GM21528 (cell line): ENCODE results near the gene TNFRSF8.

Experiments used
- ATAC-seq: cut with Tn5 transposase; IDR thresholded peaks from one replicate; pipeline ENCODE4 v1.9.1; 2021; ENCODE audit warnings: mild to moderate bottlenecking, moderate library complexity; ENCODE audit not compliant: unreplicated experiment, low FRiP score

The TNFRSF8 gene

DNA sequence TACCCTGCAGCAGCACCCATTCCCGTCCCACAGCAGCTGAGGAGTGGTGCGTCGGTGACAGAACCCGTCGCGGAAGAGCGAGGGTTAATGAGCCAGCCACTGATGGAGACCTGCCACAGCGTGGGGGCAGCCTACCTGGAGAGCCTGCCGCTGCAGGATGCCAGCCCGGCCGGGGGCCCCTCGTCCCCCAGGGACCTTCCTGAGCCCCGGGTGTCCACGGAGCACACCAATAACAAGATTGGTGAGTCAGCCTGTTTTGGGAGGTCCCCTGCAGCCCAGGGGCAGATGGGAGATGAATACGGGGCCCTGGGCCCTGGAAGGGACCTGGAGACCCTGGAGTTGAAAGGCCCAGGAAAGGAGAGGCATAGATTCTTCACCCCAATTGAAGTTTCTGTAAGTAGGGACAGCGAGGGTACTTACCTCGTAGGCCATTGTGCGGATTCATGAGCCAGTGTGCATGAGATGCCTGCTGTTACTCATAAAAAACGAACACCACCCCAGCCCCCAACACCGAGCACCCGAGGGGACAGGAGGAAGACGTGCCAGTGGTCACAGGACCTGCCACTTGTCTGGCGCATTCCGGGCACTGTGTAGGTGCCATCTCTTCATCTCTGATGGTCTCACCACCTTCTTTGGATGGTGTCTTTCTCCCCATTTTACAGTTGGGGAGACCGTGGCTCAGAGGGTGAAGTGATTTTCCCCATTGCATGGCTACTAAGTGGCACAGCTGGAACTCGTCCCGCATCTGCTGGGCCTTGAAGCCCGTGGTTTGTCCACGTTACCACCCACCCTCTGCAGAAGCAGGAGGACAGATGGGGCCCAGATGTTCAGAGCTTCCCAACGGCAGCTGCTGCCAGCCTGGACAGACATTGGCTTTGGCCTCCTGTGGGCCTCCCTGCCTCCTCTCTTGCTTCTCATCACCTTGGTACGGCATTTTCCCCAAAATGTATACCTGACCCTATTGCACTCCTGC is 75.4 kb downstream of the TNFRSF8 start:
- ATAC-seq = no peak

DNA sequence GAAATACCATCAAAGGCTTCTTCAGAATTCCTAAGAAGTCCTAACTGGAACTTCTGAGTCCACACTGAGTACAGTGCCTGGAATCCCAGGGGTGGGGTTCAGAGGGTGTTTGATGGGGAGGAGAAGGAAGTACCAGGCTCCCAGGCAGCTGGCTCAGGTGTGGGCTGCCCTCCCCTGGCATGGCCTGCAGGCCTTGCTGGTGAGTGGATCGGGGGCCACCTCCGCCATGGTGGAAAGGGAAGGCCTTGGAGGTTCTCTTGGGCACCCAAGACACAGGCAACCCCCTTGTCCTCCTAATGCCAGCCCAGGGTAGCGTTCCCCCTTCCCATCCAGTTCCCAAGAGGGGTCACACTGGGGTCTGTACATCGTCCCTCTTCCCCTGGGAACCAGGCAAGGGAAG is 76.9 kb downstream of the TNFRSF8 start:
- ATAC-seq = no peak

DNA sequence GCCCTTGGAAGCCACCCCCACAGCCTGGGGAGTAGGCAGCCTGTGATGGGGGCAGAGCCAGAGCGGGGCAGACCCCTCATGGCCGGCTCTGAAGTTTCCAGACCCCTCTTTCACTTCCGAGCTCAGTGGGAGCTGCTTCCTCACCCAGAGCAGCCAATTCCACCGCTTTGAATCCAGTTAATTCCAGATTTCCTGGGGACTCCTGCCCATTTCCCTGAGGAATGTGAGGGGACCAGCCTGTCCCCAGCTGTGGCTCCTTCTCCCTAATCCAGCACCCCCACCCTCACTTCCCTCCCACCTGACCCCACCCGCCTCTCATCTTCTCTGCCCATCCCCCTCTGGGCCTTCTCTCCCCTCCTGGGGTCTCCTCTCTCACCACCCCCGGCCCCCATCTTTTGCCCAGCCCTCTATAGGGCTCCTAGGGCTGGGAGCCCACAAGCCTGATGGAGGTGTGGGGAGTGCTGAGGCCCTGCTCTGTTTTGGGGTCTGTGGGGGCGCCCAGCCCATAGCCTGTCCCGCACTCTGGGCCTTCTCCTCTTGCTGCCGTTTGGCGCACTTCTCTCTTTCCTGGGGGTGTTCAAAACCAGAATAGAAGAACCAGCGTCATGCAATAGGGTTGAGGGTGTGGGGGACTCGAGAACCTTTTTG is 77.5 kb downstream of the TNFRSF8 start:
- ATAC-seq = no peak

DNA sequence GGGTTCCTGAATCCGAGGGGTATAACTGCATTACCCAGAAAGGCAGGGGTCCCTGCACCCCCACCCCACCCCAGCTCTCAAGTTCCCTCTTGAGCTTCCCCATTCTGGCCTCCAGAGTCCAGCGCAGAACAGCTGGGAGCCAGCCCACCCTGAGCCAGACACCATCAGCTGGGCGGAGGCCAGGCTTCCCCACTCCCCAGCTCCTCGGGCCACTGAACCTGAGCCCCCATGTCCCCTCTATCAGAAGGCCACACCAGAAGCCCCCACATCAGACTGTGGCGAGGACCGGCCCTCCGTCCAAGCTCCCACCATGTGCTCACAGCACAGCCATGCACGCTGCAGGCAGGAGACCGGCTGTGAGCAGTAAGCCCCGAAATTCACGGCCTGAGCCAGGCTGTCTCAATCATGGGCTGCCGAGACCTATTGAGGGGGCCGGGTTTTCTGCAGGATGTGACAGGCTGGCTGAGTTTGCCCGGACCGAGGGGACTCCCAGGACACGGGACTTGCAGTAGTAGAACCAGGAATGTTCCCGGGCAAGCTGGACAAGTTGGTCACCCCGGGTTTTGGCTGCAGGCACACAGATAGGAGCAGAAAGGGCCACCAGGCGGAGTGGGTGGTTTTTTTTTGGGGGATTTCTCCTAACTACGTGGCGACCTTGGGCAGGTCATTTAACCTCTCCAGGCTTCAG is 78.2 kb downstream of the TNFRSF8 start:
- no peak for ATAC-seq

DNA sequence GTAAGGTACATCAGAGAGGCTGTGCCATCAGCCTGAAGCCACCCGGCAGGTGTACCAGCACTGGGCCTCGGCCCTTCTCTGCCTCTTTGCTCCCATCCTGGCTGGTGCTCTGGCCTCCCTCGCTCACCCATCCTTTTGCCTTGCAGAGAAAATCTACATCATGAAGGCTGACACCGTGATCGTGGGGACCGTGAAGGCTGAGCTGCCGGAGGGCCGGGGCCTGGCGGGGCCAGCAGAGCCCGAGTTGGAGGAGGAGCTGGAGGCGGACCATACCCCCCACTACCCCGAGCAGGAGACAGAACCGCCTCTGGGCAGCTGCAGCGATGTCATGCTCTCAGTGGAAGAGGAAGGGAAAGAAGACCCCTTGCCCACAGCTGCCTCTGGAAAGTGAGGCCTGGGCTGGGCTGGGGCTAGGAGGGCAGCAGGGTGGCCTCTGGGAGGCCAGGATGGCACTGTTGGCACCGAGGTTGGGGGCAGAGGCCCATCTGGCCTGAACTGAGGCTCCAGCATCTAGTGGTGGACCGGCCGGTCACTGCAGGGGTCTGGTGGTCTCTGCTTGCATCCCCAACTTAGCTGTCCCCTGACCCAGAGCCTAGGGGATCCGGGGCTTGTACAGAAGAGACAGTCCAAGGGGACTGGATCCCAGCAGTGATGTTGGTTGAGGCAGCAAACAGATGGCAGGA is 79.2 kb downstream of the TNFRSF8 start:
- ATAC-seq = no peak

DNA sequence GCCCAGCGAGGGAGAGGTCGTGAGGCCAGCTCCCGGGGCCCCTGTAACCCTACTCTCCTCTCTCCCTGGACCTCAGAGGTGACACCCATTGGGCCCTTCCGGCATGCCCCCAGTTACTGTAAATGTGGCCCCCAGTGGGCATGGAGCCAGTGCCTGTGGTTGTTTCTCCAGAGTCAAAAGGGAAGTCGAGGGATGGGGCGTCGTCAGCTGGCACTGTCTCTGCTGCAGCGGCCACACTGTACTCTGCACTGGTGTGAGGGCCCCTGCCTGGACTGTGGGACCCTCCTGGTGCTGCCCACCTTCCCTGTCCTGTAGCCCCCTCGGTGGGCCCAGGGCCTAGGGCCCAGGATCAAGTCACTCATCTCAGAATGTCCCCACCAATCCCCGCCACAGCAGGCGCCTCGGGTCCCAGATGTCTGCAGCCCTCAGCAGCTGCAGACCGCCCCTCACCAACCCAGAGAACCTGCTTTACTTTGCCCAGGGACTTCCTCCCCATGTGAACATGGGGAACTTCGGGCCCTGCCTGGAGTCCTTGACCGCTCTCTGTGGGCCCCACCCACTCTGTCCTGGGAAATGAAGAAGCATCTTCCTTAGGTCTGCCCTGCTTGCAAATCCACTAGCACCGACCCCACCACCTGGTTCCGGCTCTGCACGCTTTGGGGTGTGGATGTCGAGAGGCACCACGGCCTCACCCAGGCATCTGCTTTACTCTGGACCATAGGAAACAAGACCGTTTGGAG is 80.0 kb downstream of the TNFRSF8 start:
- ATAC-seq = no peak

DNA sequence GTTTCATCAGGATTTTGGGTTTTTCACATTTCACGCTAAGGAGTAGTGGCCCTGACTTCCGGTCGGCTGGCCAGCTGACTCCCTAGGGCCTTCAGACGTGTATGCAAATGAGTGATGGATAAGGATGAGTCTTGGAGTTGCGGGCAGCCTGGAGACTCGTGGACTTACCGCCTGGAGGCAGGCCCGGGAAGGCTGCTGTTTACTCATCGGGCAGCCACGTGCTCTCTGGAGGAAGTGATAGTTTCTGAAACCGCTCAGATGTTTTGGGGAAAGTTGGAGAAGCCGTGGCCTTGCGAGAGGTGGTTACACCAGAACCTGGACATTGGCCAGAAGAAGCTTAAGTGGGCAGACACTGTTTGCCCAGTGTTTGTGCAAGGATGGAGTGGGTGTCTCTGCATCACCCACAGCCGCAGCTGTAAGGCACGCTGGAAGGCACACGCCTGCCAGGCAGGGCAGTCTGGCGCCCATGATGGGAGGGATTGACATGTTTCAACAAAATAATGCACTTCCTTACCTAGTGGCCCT is 80.6 kb downstream of the TNFRSF8 start:
- ATAC-seq = no peak

DNA sequence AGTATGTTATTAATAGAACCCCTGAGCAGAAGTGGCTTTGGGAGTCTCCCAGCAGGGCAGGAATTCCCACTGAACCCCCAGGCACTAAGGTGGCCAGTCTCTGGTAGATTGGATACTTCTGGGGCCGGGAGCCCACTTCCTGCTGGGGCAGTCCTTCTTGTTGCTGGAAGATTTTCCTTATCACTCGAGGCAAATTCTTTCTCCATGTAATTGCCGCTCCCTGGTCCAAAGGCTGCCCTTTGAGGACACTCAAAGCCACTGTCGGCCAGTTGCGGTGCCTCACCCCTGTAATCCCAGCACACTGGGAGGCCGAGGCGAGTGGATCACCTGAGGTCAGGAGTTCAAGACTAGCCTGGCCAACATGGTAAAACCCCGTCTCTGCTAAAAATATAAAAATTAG is 81.1 kb downstream of the TNFRSF8 start:
- ATAC-seq = no peak

DNA sequence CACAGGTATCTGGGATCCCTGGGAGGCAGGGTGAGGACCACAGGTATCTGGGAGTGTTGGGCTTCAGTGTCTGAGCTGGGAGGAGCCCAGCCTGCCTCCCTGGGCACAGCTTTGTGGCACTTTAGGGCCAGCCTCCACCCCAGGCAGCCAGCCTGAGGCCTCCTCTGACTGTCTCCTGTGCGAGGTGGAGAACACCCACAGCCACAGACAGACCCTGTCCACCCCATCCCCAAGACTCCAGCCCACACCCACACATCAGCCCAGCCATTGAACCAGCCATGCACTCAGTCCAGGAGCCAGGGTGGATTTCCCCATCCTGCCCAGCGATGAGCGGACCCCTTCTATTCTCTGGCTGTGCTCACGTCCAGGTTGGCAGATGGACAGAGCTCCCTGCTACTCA is 81.9 kb downstream of the TNFRSF8 start:
- no peak for ATAC-seq

DNA sequence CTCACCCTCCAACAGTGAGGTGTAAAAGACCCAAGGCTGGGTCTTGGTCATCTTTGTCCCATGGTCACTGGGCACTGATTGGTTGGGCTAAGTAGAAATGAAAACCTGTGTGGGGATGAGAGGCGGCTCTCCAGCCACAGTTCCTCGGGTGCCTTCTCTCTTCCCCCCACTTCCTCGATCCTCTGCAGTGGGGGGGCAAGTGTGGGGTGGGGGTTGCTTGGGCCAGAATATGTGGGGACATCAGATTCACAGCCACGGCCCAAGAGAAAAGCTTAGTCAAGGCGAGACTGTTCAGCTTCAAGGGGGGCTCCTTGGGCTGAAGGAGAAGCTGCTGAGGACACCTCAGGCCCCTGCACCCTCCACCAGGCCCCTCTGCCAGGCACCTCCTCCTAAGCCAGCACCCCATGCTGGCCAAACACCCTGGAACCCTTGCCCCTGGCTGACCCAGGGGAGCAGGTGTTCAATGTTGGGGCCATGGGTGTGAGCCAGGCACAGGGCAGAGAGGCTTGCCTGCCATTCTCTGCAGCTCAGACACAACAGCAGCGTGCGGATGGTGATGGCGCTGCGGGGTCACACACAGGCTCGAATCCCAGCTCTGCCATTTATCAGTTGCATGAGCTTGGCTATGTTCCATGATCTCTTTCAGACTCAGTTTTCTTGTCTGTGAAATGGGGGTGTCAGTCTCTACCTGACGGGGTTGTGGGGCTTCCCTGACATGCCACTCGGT is 82.7 kb downstream of the TNFRSF8 start:
- no peak for ATAC-seq

DNA sequence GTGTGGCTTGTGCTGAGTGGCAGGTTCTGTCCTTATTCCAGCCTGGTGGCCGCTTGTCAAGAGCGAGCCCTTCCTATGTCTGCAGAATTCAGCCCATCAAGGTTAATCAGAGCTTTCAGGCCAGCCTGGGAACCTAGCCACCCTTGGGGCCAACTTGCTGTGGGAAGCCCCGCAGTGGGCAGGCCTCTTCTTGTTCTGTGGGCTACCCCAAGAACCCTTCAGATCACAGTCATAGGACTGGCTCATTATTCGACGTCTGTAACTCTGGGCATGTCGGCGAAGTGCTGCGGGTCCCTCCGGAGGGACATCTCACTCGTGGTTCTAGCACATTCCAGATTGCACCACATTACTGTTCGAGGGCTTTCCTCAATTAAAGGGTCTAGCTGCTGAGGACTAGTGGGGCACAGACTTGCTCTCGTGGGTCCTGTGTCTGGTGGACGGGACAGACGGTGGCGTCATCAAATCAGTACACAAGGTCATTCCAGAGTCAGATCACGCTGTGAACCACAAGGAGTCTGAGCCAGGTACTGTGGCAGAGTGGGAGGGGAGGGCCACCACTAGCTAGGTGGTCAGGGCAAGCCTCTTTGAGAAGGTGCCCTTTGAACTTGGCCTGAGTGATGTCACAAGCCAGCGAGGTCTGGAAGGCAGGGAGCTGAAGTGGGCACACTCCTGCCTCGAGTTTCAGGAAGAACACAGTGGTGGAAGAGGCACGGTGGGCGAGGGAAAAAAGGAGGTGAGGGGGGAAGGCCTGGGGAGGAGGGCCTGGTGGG is 83.4 kb downstream of the TNFRSF8 start:
- ATAC-seq = no peak

DNA sequence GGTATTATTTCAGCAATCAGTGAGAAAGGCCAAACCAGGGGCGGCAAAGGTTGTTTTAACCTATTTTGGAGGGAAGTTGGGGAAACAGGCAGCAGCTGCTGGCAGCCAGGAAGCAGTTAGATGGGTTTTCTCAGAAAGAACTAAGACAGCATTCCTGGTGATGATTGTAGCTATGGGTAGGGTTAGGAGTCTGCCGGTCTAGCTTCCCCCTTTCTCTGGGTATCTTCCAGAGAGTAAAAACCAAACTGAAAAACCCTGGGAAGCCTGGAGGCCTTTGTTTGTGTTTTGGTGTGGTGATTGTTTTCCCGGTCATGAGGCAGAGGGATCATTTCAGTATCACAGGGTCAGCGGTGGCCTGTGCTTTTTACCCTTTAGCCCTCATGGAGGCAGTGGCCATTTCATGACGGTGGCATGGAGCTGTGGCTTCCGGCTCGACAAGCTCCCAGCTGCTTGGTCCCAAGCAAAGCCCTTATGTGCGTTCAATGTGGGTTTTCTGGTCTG is 84.1 kb downstream of the TNFRSF8 start:
- no peak for ATAC-seq

DNA sequence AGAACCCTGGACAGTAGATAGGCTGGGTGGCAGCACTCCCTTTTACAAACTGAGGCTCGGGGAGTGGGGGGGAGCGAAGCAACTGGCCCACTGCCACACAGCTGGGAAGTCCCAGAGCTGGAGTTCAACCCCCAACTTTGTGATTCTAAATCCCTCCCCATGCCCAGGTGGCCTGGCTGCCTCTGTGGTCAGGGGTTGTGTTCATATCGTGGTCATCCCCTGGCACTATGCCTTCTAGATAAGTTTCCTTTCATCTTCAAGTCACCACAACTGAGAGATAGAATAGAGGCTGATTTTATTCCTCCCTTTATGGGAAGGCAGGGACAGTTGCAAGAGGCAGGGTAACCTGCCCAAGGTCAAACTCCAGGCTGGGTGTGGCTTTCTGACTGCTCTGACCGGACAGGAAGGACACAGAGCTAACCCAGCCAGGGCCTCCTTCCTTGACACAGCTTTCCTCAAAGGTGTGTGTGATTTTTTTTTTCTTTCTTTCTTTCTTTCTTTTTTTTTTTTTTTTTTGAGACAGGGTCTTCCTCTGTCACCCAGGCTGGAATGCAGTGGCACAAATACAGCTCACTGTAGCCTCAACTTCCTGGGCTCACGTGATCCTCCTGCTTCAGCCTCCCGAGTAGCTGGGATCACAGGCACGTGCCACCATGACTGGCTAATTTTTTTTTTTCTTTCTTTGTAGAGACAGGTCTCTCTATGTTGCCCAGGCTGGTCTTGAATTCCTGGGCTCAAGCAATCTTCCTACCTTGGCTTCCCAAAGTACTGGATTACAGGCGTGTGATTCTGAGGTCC is 85.3 kb downstream of the TNFRSF8 start:
- ATAC-seq = no peak

DNA sequence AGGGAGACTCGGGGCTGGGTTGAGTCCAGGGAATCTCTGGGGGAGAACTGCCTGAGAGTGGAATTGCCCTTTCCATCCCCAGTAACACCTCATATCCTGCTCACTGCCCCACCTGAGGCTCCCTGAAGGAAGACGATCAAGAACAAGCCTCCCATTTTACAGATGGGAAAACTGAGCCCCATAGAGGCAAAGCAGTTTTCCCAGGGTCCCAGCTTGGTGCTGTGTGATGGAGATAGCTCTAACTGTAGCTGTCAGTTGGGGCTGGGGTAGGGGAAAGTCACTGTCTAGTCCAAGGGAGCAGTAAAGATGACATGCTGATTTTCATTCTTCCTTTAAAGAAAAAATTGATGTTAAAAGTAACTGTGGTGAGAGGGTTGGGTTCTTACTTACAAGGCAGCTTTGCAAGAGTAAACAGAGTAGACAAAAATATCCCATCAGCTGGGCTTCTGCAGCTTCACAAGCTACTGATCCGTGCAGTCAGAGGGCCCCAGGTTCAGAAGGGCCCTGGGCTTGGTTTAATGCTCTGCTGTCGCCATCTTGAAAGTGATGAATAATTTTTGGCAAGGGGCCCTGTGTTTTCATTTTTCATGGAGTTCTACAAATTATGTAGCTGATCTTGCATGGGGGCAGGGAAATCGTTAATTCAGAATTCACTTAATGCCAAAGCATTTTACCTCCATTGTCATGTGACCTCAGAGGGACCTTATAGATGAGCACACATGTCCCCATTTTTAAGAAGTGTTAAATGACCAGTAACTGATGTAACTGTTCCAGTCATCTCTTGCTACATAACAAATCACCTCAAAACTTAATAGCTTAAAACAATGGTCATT is 86.1 kb downstream of the TNFRSF8 start:
- no peak for ATAC-seq

DNA sequence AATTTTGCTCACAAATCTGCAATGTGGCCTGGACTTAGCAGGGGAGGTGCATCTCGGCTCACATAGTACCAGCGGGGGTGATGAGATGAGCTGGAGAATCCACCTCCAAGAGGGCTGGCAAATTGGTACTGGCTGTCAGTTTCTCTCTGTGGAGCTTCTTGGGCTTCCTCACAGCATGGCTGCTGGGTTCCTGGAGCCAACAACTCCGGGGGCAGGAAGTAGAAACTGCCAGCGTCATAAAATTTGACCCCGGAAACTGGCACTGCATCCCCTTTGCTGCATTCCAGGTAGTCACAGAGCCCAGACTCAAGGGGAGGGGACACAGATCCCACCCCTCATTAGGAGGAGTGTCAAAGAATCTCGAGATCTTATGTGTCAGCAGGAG is 86.7 kb downstream of the TNFRSF8 start:
- no peak for ATAC-seq

DNA sequence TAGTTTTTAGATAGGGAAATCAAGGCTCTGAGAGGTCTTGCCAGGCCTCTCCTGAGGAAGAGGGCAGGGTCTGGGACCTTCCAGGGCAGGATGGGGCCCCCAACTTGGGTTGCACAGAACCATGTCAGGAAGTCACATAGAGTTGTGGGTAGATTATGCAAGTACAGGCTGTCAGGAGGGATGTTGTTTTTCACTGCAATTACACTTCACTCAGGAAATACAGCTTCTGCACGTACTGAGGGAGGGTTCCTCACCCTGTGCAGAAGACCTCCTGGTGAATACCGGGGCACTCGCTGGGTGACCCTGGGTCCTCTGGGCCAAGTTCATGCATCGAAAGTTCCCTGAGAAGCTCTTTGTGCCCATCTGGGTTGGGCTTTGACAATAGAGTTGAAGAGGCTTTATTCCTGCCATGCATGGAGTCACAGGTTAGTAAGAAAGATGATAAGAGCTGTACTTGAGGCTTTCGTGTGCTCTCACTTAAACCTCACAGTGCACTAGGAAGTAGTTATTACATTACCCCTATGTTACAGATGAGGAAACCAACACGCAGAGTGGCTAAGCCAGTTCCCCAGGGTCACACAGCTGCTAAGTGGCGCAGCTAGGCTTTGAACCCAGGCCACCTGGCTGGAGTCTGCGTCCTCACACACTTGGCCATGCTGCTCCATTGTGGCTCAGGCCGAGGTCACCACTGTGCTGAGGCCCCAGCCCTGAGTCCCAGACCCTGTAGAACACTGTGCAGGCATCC is 87.5 kb downstream of the TNFRSF8 start:
- no peak for ATAC-seq
